ENCODE results near the gene IGHMBP2. TPM values are rescaled to one million over a fixed set of nuclear protein-coding genes. Genes with fewer than 3 reads are reported as not detected.

IGHMBP2 gene
- total RNA-seq, 1 experiment from 2014 or later, result 27.8 TPM

GRCh38 chr11:68948496-68948895 lies 44.8 kb downstream of the IGHMBP2 start:
- no peak for DNase-seq (ENCODE audit: low read depth, low spot score)
- BruUV-seq (replicated peaks), result no TSS peak
- Histone ChIP-seq H3K36me3 (ENCODE audit: control insufficient read depth, insufficient read depth, low read length) (no peaks in the 10 kb centered on the region), H3K4me1 (ENCODE audit: control insufficient read depth, insufficient read depth, low read length) (no peaks in the 10 kb centered on the region), H3K27ac (ENCODE audit: low read length) (no peak overlapping the region), H3K4me3 (ENCODE audit: low read depth in 2 of 2, low read length in 2 of 2) (no peak overlapping the region), H3K9me3 (ENCODE audit: control insufficient read depth, insufficient read depth, low read depth, low read length) (no peaks in the 10 kb centered on the region), H3K27me3 (ENCODE audit: control insufficient read depth, insufficient read depth, low read length) (no peaks in the 10 kb centered on the region)
- ATAC-seq, result no peak
- in situ Hi-C loops (cut with HindIII; ENCODE audit: low pct_unique_long_range_greater_than_20kb, low sequenced_read_pairs) (no loop called here), intact Hi-C loops (cut with micrococcal nuclease; ENCODE audit: unreplicated experiment) (no loop called here)
- ChIA-PET POLR2A (no interaction called here), CTCF (interaction anchor here (0.6 kb wide), 1 partner anchor 708 kb away, joined by 3 read pairs; no protein-coding TSS in a partner anchor)
- TF ChIP-seq TCF7L2 (IDR thresholded peaks at IDR 0.05; ENCODE audit: low read depth, low read length) (no peak), POLR2AphosphoS5 (IDR thresholded peaks at IDR 0.05; ENCODE audit: low read depth, low read length) (no peak), SIN3A (IDR thresholded peaks at IDR 0.05; ENCODE audit: borderline replicate concordance, insufficient read depth, low read depth, low read length) (no peak), REST (IDR thresholded peaks at IDR 0.05; ENCODE audit: insufficient read depth in 1 of 2, low read depth in 2 of 2, low read length in 1 of 2) (no peak), CTCF (IDR thresholded peaks at IDR 0.05) (no peak)

GRCh38 chr11:68948935-68949334 lies 45.2 kb downstream of the IGHMBP2 start:
- in situ Hi-C loops (cut with HindIII; ENCODE audit: low pct_unique_long_range_greater_than_20kb, low sequenced_read_pairs) (no loop called here), intact Hi-C loops (cut with micrococcal nuclease; ENCODE audit: unreplicated experiment) (no loop called here)
- no peaks in the 10 kb centered on the region for H3K27me3 ChIP-seq (ENCODE audit: control insufficient read depth, insufficient read depth, low read length)
- DNase-seq (ENCODE audit: low read depth, low spot score) (no peak), ATAC-seq (no peak)
- H3K4me1 ChIP-seq (ENCODE audit: control insufficient read depth, insufficient read depth, low read length), result no peaks in the 10 kb centered on the region
- no TSS peak for BruUV-seq (replicated peaks)
- H3K4me3 ChIP-seq (ENCODE audit: low read depth in 2 of 2, low read length in 2 of 2), result no peak overlapping the region
- H3K36me3 ChIP-seq (ENCODE audit: control insufficient read depth, insufficient read depth, low read length), result no peaks in the 10 kb centered on the region
- CTCF ChIA-PET, result interaction anchor here (0.6 kb wide), 1 partner anchor 707 kb away, joined by 3 read pairs; no protein-coding TSS in a partner anchor
- no peak overlapping the region for H3K27ac ChIP-seq (ENCODE audit: low read length)
- no peaks in the 10 kb centered on the region for H3K9me3 ChIP-seq (ENCODE audit: control insufficient read depth, insufficient read depth, low read depth, low read length)
- POLR2A ChIA-PET, result no interaction called here
- no peak for TF ChIP-seq CTCF (IDR thresholded peaks at IDR 0.05)
- no peak for TF ChIP-seq REST (IDR thresholded peaks at IDR 0.05; ENCODE audit: insufficient read depth in 1 of 2, low read depth in 2 of 2, low read length in 1 of 2)
- TF ChIP-seq SIN3A (IDR thresholded peaks at IDR 0.05; ENCODE audit: borderline replicate concordance, insufficient read depth, low read depth, low read length), result no peak
- TF ChIP-seq POLR2AphosphoS5 (IDR thresholded peaks at IDR 0.05; ENCODE audit: low read depth, low read length), result no peak
- TF ChIP-seq TCF7L2 (IDR thresholded peaks at IDR 0.05; ENCODE audit: low read depth, low read length), result no peak

All from Panc1 (cell line).